H9 (cell line): ENCODE data around the gene ANGPTL8. TPM values are rescaled to one million over a fixed set of nuclear protein-coding genes. Genes with fewer than 3 reads are reported as not detected.

Experiments used
- DNase-seq: peaks from one replicate; pipeline ENCODE4 v3.0.0-alpha.2; 2017
- H2AFZ ChIP-seq: one replicate; pipeline ENCODE4 v1.6.1; 2013; ENCODE audit warnings: mild to moderate bottlenecking, low read length, control low read depth, moderate library complexity
- H2AK5ac ChIP-seq: 2 replicates; pipeline ENCODE4 v1.6.1; 2013; ENCODE audit warnings: low read length, control low read depth, mixed read lengths; ENCODE audit not compliant: insufficient read length
- H2BK120ac ChIP-seq: one replicate; pipeline ENCODE4 v1.6.1; 2013; ENCODE audit warnings: low read depth, mild to moderate bottlenecking, low read length, control low read depth, inconsistent platforms; ENCODE audit not compliant: poor library complexity, severe bottlenecking
- H2BK12ac ChIP-seq: 2 replicates; pipeline ENCODE4 v1.6.1; 2013; ENCODE audit warnings: low read length, control low read depth, mixed read lengths, low read depth; ENCODE audit not compliant: insufficient read length
- H2BK15ac ChIP-seq: 2 replicates; pipeline ENCODE4 v1.6.1; 2013; ENCODE audit warnings: low read depth, low read length, control low read depth
- H2BK20ac ChIP-seq: one replicate; pipeline ENCODE4 v1.6.1; 2013; ENCODE audit warnings: low read depth, mild to moderate bottlenecking, low read length, control low read depth, inconsistent platforms; ENCODE audit not compliant: poor library complexity, severe bottlenecking
- H2BK5ac ChIP-seq: 2 replicates; pipeline ENCODE4 v1.6.1; 2013; ENCODE audit warnings: low read length, control low read depth, mixed read lengths; ENCODE audit not compliant: insufficient read length
- H3K14ac ChIP-seq: 2 replicates; pipeline ENCODE4 v1.6.1; 2013; ENCODE audit warnings: low read length, control low read depth; ENCODE audit not compliant: insufficient read depth
- H3K18ac ChIP-seq: 2 replicates; pipeline ENCODE4 v1.6.1; 2013; ENCODE audit warnings: low read depth, mild to moderate bottlenecking, mixed read lengths, low read length, control low read depth; ENCODE audit not compliant: insufficient read length
- H3K23ac ChIP-seq: 2 replicates; pipeline ENCODE4 v1.6.1; 2013; ENCODE audit warnings: low read length, control low read depth, mixed read lengths, low read depth; ENCODE audit not compliant: insufficient read length
- H3K23me2 ChIP-seq: 2 replicates; pipeline ENCODE4 v1.6.1; 2013; ENCODE audit warnings: low read depth, mild to moderate bottlenecking, mixed read lengths, low read length, control low read depth; ENCODE audit not compliant: insufficient read length, poor library complexity, severe bottlenecking
- H3K27ac ChIP-seq: 2 replicates; pipeline ENCODE4 v1.5.1; 2013; ENCODE audit warnings: low read length, control low read depth, mixed read lengths, low read depth; ENCODE audit not compliant: insufficient read length
- H3K27me3 ChIP-seq: 2 replicates; pipeline ENCODE4 v1.6.1; 2013; ENCODE audit warnings: low read length, control low read depth, inconsistent platforms; ENCODE audit not compliant: insufficient read depth
- H3K4ac ChIP-seq: 2 replicates; pipeline ENCODE4 v1.6.1; 2013; ENCODE audit warnings: low read depth, mild to moderate bottlenecking, control low read depth, inconsistent platforms, low read length, moderate library complexity
- H3K4me1 ChIP-seq: 2 replicates; pipeline ENCODE4 v1.6.1; 2013; ENCODE audit warnings: low read length, control low read depth, inconsistent platforms; ENCODE audit not compliant: insufficient read depth
- H3K4me2 ChIP-seq: 2 replicates; pipeline ENCODE4 v1.6.1; 2013; ENCODE audit warnings: low read length, control low read depth, mixed read lengths; ENCODE audit not compliant: insufficient read length, insufficient read depth
- H3K56ac ChIP-seq: 2 replicates; pipeline ENCODE4 v1.6.1; 2013; ENCODE audit warnings: low read depth, mild to moderate bottlenecking, mixed read lengths, low read length, control low read depth; ENCODE audit not compliant: insufficient read length
- H3K79me1 ChIP-seq: 2 replicates; pipeline ENCODE4 v1.6.1; 2013; ENCODE audit warnings: low read depth, mild to moderate bottlenecking, moderate library complexity, low read length, control low read depth, inconsistent platforms; ENCODE audit not compliant: insufficient read depth, poor library complexity, severe bottlenecking
- H3K79me2 ChIP-seq: 2 replicates; pipeline ENCODE4 v1.6.1; 2013; ENCODE audit warnings: low read length, control low read depth, inconsistent platforms; ENCODE audit not compliant: insufficient read depth
- H3K9ac ChIP-seq: 2 replicates; pipeline ENCODE4 v1.6.1; 2013; ENCODE audit warnings: low read length, control low read depth, mixed read lengths; ENCODE audit not compliant: insufficient read length; ENCODE audit errors: extremely low read depth
- H3K9me3 ChIP-seq: one replicate; pipeline ENCODE4 v1.6.1; 2013; ENCODE audit warnings: low read depth, low read length, inconsistent platforms; ENCODE audit not compliant: control insufficient read depth
- H3T11ph ChIP-seq: one replicate; pipeline ENCODE4 v1.6.1; 2013; ENCODE audit warnings: mild to moderate bottlenecking, low read length, control low read depth, inconsistent platforms
- H4K20me1 ChIP-seq: one replicate; pipeline ENCODE4 v1.6.1; 2013; ENCODE audit not compliant: control insufficient read depth, insufficient read length, insufficient read depth
- H4K5ac ChIP-seq: 2 replicates; pipeline ENCODE4 v1.6.1; 2013; ENCODE audit warnings: low read depth, mild to moderate bottlenecking, mixed read lengths, low read length, control low read depth; ENCODE audit not compliant: insufficient read length
- H4K8ac ChIP-seq: replicated peaks from 2 replicates; pipeline ENCODE4 v1.6.1; 2013; ENCODE audit warnings: low read length, control low read depth, mixed read lengths, low read depth; ENCODE audit not compliant: insufficient read length
- H4K91ac ChIP-seq: 2 replicates; pipeline ENCODE4 v1.6.1; 2013; ENCODE audit warnings: low read depth, mild to moderate bottlenecking, moderate library complexity, mixed read lengths, low read length, control low read depth; ENCODE audit not compliant: insufficient read length
- H3K27ac Mint-ChIP-seq, 3 experiments: 2 replicates in 2 of 3; 3 replicates in 1 of 3; pipeline ENCODE4 v1.8.0; 2020 to 2021; ENCODE audit warnings: mixed read lengths in 3 of 3, mild to moderate bottlenecking in 1 of 3, moderate library complexity in 1 of 3
- H3K27me3 Mint-ChIP-seq: 2 replicates; pipeline ENCODE4 v1.8.0; 2021; ENCODE audit warnings: low read depth, mild to moderate bottlenecking, moderate library complexity, mixed read lengths
- H3K36me3 Mint-ChIP-seq, 3 experiments: 2 replicates in 2 of 3; 3 replicates in 1 of 3; pipeline ENCODE4 v1.8.0; 2020 to 2021; ENCODE audit warnings: low read depth in 3 of 3, mixed read lengths in 3 of 3; ENCODE audit not compliant: insufficient read depth in 1 of 3
- H3K4me1 Mint-ChIP-seq, 2 experiments: 2 replicates each; pipeline ENCODE4 v1.8.0; 2020; ENCODE audit warnings: mixed read lengths in 2 of 2
- H3K4me3 Mint-ChIP-seq, 2 experiments: 2 replicates in 1 of 2; 3 replicates in 1 of 2; pipeline ENCODE4 v1.8.0; 2020 to 2021; ENCODE audit warnings: mild to moderate bottlenecking in 2 of 2, mixed read lengths in 2 of 2, moderate library complexity in 1 of 2
- H3K9me3 Mint-ChIP-seq, 2 experiments: 2 replicates in 1 of 2; 3 replicates in 1 of 2; pipeline ENCODE4 v1.8.0; 2020; ENCODE audit warnings: mild to moderate bottlenecking in 2 of 2, mixed read lengths in 2 of 2, moderate library complexity in 1 of 2
- WGBS: extraction: QIAGEN DNeasy Blood & Tissue Kit; methylation state at CpG from one replicate; pipeline ENCODE4 v1.1.7; 2013; ENCODE audit warnings: missing lambda C conversion rate, low lambda C conversion rate, mixed read lengths; ENCODE audit not compliant: insufficient read length; ENCODE audit errors: extremely low coverage; 5-methylcytosine and 5-hydroxymethylcytosine counted together
- total RNA-seq: library from RNA; stranded (reverse); gene quantifications from 2 replicates; pipeline ENCODE4 v1.2.1, GENCODE V29; 2021
- TF ChIP-seq, protein P1 (sequence below): fragments of 200-600 bp; sonication (generic); conservative IDR thresholded peaks from 3 replicates; pipeline ENCODE4 v1.8.0; 2021; ENCODE audit warnings: antibody characterized with exemption, mild to moderate bottlenecking

Gene ANGPTL8
- total RNA-seq, 1 experiment from 2014 or later = not detected

DNA sequence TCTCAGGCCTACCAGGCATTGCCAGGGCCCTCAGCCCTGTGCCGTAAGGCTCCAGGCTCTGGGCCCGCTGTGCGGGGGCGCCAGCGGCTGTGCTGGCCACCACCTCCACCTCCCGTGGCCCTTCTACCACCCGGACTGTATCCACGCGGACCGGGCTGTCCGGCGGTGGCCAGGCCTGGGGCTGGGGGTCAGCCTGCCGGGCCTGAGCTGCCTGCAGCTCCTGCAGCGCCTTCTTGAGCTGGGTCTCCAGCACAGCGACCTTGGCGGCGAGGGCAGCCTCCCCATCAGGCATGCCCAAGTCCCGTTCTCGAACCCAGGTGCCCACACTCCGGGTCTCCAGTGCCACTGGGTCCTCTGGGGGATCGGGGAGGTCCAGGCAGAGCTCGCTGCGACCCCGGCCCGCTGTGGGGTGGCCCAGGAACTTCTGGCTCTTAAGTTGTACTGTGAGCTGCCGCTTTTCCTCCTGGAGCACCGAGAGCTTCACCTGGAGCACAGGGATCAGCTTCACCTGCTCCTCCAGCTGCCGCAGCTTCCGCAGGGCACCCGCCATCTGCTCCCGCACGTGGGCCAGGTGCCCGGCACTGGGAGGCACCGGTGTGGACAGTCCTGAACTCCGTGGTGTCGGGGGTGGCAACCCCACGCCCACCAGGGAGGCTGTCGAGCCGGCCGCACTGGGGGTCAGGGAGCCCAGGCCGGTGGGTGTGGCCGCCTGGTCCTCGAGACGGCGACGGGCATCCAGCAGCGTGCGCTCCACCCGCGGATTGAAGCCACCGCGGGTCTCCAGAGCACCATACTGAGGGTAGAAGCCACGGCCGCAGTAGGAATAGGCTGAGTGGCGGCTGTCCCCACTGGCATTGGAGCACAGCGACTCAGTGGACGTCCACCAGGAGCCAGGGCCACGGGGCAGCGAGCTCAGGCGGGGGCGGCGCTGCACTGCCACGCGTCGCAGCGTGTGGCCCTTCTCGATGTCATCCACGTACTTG, 46.2 kb upstream of the ANGPTL8 start:
- Mint-ChIP-seq H3K36me3 (peaks cover 9 to 28% (median 27%) of the 10 kb centered on the region in 3 experiments; a peak in 6 of 7 replicates), H3K4me3 (no peak overlapping the region), H3K9me3 (no peaks in the 10 kb centered on the region), H3K4me1 (peaks cover 6 to 10% of the 10 kb centered on the region in 2 experiments), H3K27ac (no peak overlapping the region), H3K27me3 (peaks cover 2% of the 10 kb centered on the region; the same call in 1 of the 2 replicates)
- Histone ChIP-seq H3K9ac (no peak overlapping the region), H3K18ac (no peak overlapping the region), H2AK5ac (no peak overlapping the region), H3K9me3 (no peaks in the 10 kb centered on the region), H4K5ac (no peak overlapping the region), H2BK5ac (no peak overlapping the region), H4K8ac (no peak overlapping the region), H3K27ac (no peak overlapping the region), H2AFZ (no peak overlapping the region), H2BK15ac (no peak overlapping the region), H3K23me2 (peaks cover 4% of the 10 kb centered on the region), H3K56ac (no peak overlapping the region), H2BK120ac (no peak overlapping the region), H4K91ac (no peak overlapping the region), H3K27me3 (no peaks in the 10 kb centered on the region), H3T11ph (no peak overlapping the region), H3K4me2 (no peak overlapping the region), H2BK12ac (no peak overlapping the region), H3K4me1 (no peaks in the 10 kb centered on the region; the same call in 1 of the 2 replicates), H2BK20ac (no peak overlapping the region), H4K20me1 (no peaks in the 10 kb centered on the region), H3K4ac (no peak overlapping the region), H3K14ac (no peak overlapping the region), H3K79me1 (no peaks in the 10 kb centered on the region), H3K79me2 (no peaks in the 10 kb centered on the region), H3K23ac (no peak overlapping the region)
- DNase-seq = no peak
- TF ChIP-seq, protein P1, sequence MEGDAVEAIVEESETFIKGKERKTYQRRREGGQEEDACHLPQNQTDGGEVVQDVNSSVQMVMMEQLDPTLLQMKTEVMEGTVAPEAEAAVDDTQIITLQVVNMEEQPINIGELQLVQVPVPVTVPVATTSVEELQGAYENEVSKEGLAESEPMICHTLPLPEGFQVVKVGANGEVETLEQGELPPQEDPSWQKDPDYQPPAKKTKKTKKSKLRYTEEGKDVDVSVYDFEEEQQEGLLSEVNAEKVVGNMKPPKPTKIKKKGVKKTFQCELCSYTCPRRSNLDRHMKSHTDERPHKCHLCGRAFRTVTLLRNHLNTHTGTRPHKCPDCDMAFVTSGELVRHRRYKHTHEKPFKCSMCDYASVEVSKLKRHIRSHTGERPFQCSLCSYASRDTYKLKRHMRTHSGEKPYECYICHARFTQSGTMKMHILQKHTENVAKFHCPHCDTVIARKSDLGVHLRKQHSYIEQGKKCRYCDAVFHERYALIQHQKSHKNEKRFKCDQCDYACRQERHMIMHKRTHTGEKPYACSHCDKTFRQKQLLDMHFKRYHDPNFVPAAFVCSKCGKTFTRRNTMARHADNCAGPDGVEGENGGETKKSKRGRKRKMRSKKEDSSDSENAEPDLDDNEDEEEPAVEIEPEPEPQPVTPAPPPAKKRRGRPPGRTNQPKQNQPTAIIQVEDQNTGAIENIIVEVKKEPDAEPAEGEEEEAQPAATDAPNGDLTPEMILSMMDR = no peak
- no CpG with 5 or more reads among the region's 68 CpGs for WGBS
